HG03565 (cell line): Measurements from ENCODE around the gene SART3.

Source experiments
- ATAC-seq: cut with Tn5 transposase; IDR thresholded peaks from one replicate; pipeline ENCODE4 v1.9.1; 2021; ENCODE audit warnings: mild to moderate bottlenecking, moderate library complexity; ENCODE audit not compliant: unreplicated experiment

SART3 gene

GRCh38 chr12:108560752-108561719, at the start of gene SART3:
TSS of gene SART3 (minus strand) at chr12:108561173. CDS start at chr12:108561154, 19 bp downstream.
- ATAC-seq: peak; percentile 28

- no peak for ATAC-seq
Observed at GRCh38 chr12:108610336-108610815, 49.4 kb upstream of the SART3 start.

GRCh38 chr12:108609537-108610335, 48.8 kb upstream of the SART3 start:
- no peak for ATAC-seq

GRCh38 chr12:108608616-108609015, 47.6 kb upstream of the SART3 start:
- no peak for ATAC-seq

GRCh38 chr12:108607981-108608600, 47.1 kb upstream of the SART3 start:
- ATAC-seq: no peak

- no peak for ATAC-seq
Observed at GRCh38 chr12:108606492-108606891, 45.5 kb upstream of the SART3 start.

- ATAC-seq: no peak
Observed at GRCh38 chr12:108605690-108606406, 44.9 kb upstream of the SART3 start.

- no peak for ATAC-seq
Observed at GRCh38 chr12:108605000-108605689, 44.2 kb upstream of the SART3 start.

- ATAC-seq: no peak
Observed at GRCh38 chr12:108604208-108604941, 43.4 kb upstream of the SART3 start.

- ATAC-seq: no peak
Observed at GRCh38 chr12:108603743-108604142, 42.8 kb upstream of the SART3 start.

GRCh38 chr12:108602976-108603704, 42.2 kb upstream of the SART3 start:
- no peak for ATAC-seq

GRCh38 chr12:108602209-108602705, 41.3 kb upstream of the SART3 start:
- ATAC-seq: no peak

- no peak for ATAC-seq
Observed at GRCh38 chr12:108600702-108601007, 39.7 kb upstream of the SART3 start.

GRCh38 chr12:108599948-108600701, 39.2 kb upstream of the SART3 start:
- no peak for ATAC-seq

GRCh38 chr12:108599541-108599940, 38.6 kb upstream of the SART3 start:
- ATAC-seq: no peak

- no peak for ATAC-seq
Observed at GRCh38 chr12:108598553-108599250, 37.7 kb upstream of the SART3 start.
